Tibial artery (tissue), 4 donors: ENCODE results near the gene FOXQ1.

Source experiments
- DNase-seq, 2 donors: peaks; one replicate each; pipeline ENCODE4 v3.0.0-alpha.2; 2019
- H3K27ac ChIP-seq, 2 donors: fragments of 200-600 bp; sonication (generic) in 1 of 2; 1 replicate in 1 of 2; 2 replicates in 1 of 2; pipeline ENCODE4 v1.5.1; 2018 to 2019; ENCODE audit warnings: mild to moderate bottlenecking in 1 of 2
- H3K27me3 ChIP-seq, 2 donors: fragments of 200-600 bp; sonication (generic) in 1 of 2; one replicate each; pipeline versions ENCODE4 v1.5.1 to v1.6.0; 2016 to 2019
- H3K36me3 ChIP-seq, 3 donors: fragments of 200-600 bp; sonication (generic) in 2 of 3; one replicate each; pipeline ENCODE4 v1.5.1; 2016 to 2019; ENCODE audit warnings: mild to moderate bottlenecking in 2 of 3
- H3K4me1 ChIP-seq, 4 donors: fragments of 200-600 bp; sonication (generic) in 2 of 4; 1 replicate in 3 of 4; 2 replicates in 1 of 4; pipeline ENCODE4 v1.5.1; 2016 to 2019
- H3K4me3 ChIP-seq, 2 donors: fragments of 200-600 bp; sonication (generic) in 1 of 2; 1 replicate in 1 of 2; 2 replicates in 1 of 2; pipeline ENCODE4 v1.5.1; 2018 to 2019; ENCODE audit warnings: mild to moderate bottlenecking in 2 of 2
- H3K9me3 ChIP-seq, 3 donors: fragments of 200-600 bp; sonication (generic) in 1 of 3; one replicate each; pipeline ENCODE4 v1.5.1; 2016 to 2019
- intact Hi-C: fragments of 100-400 bp; cut with DNase I; formaldehyde crosslinking; loops from one replicate; pipeline ENCODE4 v1.15.0; 2023; ENCODE audit warnings: low total_unique reads
- TF ChIP-seq, protein P1 (sequence below), 2 experiments: fragments of 200-600 bp in 1 of 2; fragments of 450-650 bp in 1 of 2; IDR thresholded peaks; one replicate each; pipeline ENCODE4 v1.5.1; 2017 to 2019; ENCODE audit warnings: antibody characterized with exemption in 2 of 2, mild to moderate bottlenecking in 1 of 2, moderate library complexity in 1 of 2

The FOXQ1 gene

DNA sequence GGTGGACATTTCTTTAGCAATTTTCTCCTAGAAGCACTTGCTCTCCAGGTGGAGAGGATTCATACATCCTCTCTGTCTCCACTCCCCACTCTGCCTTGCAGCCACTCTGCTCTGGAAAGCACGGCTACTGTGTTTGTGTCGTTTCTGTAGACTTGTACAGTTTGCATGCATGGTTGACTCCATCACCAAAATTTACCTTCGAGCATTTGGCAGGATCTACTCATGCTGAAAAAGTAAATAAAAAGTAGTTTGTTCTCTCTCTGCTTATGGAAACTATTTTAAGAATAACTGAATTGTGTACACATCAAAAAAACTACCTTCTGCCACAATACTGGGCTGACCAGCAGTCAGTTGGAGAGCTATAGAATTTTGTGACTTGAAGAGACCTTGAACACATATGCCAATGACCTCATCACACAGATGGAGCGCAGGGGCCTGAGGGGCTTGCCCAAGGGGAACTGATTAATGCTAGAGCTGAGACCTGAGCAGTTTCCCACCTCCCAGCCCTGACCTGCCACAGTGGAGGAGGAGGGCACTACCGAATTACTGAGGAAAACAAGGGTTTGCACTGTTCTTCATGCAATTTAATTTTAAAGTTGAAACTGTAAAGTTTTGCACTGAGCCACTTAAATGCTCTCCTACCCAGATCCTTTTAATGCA, 33.7 kb upstream of the FOXQ1 start:
- intact Hi-C loops, result no loop called here
- no peak for DNase-seq
- H3K27ac ChIP-seq, result no peak overlapping the region
- H3K9me3 ChIP-seq, result no peaks in the 10 kb centered on the region
- H3K4me1 ChIP-seq, result no peaks in the 10 kb centered on the region
- TF ChIP-seq, protein P1, sequence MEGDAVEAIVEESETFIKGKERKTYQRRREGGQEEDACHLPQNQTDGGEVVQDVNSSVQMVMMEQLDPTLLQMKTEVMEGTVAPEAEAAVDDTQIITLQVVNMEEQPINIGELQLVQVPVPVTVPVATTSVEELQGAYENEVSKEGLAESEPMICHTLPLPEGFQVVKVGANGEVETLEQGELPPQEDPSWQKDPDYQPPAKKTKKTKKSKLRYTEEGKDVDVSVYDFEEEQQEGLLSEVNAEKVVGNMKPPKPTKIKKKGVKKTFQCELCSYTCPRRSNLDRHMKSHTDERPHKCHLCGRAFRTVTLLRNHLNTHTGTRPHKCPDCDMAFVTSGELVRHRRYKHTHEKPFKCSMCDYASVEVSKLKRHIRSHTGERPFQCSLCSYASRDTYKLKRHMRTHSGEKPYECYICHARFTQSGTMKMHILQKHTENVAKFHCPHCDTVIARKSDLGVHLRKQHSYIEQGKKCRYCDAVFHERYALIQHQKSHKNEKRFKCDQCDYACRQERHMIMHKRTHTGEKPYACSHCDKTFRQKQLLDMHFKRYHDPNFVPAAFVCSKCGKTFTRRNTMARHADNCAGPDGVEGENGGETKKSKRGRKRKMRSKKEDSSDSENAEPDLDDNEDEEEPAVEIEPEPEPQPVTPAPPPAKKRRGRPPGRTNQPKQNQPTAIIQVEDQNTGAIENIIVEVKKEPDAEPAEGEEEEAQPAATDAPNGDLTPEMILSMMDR (IDR thresholded peaks at IDR 0.05), result no peak
- H3K27me3 ChIP-seq, result peaks cover 0 to 17% of the 10 kb centered on the region in 2 donors
- H3K4me3 ChIP-seq, result no peak overlapping the region
- no peaks in the 10 kb centered on the region for H3K36me3 ChIP-seq

DNA sequence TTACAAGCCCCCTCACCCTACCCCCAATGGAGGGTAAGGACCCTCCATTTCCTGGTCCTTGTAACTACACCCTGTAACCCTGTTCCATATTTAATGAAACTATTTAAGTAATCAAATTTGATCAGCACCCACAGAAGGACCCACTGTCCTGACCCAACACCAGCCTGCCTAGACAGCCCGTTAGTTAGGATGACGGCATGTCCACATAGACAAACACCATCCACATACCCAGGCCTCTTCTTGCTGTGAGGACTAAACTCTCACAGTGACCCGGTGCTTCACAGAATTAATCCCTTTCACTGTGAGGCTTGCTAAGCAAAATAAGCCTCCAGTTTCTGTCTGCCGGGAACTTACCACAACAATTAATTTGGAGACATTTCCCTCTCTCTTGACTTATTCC, 32.8 kb upstream of the FOXQ1 start:
- TF ChIP-seq, protein P1 (IDR thresholded peaks at IDR 0.05), result no peak
- Histone ChIP-seq H3K4me1 (no peaks in the 10 kb centered on the region), H3K4me3 (no peak overlapping the region), H3K9me3 (no peaks in the 10 kb centered on the region), H3K36me3 (no peaks in the 10 kb centered on the region), H3K27ac (no peak overlapping the region), H3K27me3 (peaks cover 0 to 17% of the 10 kb centered on the region in 2 donors)
- intact Hi-C loops, result no loop called here
- DNase-seq, result no peak

DNA sequence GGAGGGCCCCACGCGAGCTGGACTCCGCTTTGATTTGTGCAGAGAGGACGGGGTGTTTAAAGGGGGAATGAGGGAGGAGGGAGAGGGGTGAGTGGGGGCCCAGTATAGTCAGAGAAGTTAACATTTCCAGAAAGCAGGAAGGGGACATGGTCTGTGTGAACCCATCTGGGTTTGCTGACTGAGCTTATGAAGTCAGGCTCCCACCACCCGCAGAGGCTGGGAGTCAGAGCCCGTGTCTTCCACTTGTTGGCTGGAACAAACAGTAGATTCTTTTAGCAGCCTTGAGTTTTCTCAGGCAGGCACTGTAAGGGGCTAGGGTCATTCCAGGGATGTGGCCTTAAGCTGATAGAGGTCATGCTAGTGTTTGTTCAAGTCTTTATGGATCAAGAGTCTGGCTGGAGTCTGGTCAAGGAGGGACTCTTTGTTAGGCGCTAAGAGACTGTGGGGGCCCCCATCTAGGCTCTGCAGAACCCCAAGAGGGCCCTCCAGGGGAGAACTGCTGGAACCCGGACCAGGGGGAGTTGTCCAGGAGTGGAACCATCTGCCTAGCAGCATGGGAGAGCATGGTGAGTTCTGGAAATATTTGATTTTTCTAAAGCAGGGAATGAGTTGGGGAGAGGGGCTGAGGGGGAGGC, 31.1 kb upstream of the FOXQ1 start:
- no peak overlapping the region for H3K4me3 ChIP-seq
- intact Hi-C loops, result no loop called here

GRCh38 chr6:1281746-1282145, 30.2 kb upstream of the FOXQ1 start:
- Histone ChIP-seq H3K36me3 (no peaks in the 10 kb centered on the region), H3K9me3 (no peaks in the 10 kb centered on the region), H3K27ac (no peak overlapping the region), H3K4me1 (no peaks in the 10 kb centered on the region), H3K27me3 (peaks cover 0 to 11% of the 10 kb centered on the region in 2 donors), H3K4me3 (no peak overlapping the region)
- TF ChIP-seq, protein P1 (IDR thresholded peaks at IDR 0.05), result no peak
- intact Hi-C loops, result no loop called here
- no peak for DNase-seq

More for the DNA sequence above, 31.1 kb upstream of the FOXQ1 start:
- H3K4me1 ChIP-seq, result no peaks in the 10 kb centered on the region
- peaks cover 0 to 11% of the 10 kb centered on the region in 2 donors for H3K27me3 ChIP-seq
- H3K27ac ChIP-seq, result no peak overlapping the region
- H3K9me3 ChIP-seq, result no peaks in the 10 kb centered on the region
- TF ChIP-seq, protein P1 (IDR thresholded peaks at IDR 0.05), result no peak
- no peak for DNase-seq
- H3K36me3 ChIP-seq, result no peaks in the 10 kb centered on the region

DNA sequence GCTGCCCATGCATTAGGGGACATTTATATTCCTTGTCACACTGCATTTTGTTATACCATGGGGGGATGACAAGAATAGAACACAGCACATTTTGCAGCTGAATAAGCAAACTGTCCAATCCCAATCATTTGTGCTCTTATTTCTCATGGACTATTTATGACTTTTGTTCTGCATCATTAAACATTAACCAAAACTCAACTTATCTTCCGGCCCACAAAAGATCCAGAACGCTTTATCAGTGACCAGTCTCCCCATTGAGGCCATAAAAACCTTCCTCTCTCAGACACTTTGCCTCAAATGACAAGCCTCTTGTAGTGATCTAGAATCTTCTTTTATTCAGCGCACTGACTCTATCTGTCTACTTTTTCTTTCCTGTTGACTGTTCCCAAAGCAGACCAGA, 28.4 kb upstream of the FOXQ1 start:
- TF ChIP-seq, protein P1 (IDR thresholded peaks at IDR 0.05), result no peak
- no peaks in the 10 kb centered on the region for H3K9me3 ChIP-seq

More for the DNA sequence above, 28.4 kb upstream of the FOXQ1 start:
- Histone ChIP-seq H3K4me1 (no peaks in the 10 kb centered on the region), H3K27ac (no peak overlapping the region), H3K4me3 (no peak overlapping the region), H3K36me3 (no peaks in the 10 kb centered on the region), H3K27me3 (peaks cover 0 to 11% of the 10 kb centered on the region in 2 donors)
- DNase-seq, result no peak
- intact Hi-C loops, result no loop called here
